Measurements from ENCODE around the gene BANF2. TPM values are rescaled to one million over a fixed set of nuclear protein-coding genes. Genes with fewer than 3 reads are reported as not detected.

The BANF2 gene
- total RNA-seq, 1 experiment from 2014 or later, result not detected

DNA sequence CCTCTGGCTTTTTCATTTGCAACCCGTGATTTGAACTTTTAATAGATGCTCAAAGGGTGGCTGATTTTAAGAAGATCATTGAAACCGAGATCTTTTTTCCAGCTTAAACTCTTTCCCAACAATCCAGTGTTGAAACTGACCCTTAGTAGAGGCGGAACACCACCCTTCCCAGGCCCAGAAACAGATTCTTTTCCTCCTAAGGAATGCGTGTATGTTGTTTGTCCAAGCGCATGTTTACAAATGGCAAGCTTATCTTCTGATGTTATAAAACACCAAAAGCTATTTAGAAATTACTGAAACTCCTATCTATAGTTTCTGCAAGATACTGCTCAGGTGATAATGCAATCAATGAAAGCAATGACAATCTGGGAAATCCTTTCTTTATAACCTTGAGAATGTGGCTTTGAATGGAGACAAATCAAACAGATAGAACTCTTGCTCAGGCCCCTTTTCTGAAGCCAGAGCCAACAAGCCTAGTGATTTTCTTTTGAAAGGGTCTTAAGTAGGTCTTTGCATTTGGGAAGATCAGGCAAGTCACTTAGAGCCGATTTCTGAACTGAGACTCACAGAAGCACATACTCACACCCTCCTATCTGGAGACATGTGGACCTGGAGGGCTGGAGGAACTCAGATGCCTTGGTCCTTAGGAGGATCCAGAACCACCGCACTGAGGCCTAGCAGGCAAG is 9.1 kb downstream of the BANF2 start:
- DNase-seq (ENCODE audit: low read depth), result no peak

DNA sequence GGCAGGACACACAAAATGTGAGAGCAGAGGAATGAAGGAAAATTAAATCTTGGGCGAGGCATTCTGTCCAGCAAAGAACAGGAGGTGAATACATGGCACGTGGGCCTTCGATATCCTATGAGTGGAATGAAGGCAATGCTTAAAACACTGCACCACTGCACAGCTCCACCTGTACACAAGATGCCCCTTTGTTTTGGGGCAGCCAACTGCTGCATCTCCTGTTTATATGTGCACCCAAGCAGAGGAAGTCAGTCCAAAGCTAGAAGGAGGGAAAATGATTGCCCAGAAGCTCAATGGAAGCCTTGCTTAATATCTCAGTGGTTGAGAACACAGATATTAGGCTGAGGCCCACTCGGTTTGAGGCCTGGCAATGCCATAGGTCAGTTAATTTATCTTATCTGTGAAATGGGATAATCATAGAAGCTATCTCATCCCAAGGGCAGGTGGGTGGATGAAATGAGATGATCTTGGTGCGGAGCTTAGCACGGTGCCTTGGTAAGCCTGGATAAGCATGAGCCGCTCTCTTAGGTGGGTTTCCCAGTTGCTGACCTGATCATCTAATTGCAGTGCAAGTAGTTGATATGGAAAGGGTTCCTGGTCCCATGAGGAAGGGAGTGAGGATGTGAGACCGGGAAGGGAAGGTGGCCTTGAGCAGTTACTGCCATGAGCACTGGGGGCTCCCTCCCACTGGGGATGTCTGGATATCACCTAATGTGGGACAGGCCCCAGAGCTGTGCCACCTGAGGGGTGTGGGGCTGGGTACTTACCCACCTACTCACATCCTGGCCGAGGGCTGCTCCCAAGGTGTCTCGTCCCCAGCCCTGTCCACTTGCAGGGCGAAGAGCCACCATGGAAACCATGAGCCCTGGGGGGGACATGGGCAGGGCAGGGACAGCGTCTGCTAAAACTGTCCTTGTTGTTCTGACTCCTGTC is 9.9 kb downstream of the BANF2 start:
- no peak for DNase-seq (ENCODE audit: low read depth)

DNA sequence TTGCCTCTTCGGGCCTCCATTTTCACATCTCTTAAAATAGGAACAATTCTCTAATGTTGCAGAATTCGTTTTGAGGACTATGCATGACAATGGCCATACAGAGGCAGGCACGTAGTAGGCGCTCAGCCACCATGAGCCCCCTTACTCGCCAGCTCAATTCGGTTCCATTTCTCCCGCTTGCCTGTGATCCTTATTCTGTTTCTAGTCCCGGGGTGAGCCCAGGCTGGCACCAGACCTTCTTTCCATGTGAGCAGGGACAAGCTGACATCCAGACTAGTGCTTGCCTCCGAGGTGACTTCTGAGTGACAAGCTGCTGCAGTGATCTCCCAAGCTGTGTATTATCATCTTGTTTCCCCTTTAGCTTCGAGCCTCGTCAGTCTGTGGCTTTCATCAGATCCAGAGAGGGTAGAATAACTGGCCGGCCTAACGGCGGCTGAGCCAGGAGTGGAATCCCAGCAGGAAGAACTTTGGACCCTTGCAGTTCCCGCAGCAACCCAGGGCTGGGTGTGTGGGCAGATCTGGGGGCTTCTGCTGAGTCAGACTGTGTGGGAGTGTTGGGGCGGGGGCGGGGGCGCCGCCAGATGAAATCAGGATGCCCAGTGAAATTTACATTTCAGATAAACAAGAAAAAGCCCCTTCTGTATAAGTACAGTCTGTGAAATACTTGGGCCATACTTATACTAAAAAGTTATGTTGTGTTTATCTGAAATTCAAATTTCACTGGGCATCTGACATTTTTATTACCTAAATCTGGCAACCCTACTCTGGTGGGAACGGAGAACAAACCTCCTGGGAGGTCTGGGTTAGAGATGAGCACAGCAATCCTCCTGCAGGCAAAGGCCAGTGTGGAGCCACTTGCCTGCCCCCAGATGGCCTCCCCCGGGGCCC is 10.9 kb downstream of the BANF2 start:
- no peak for DNase-seq (ENCODE audit: low read depth)

DNA sequence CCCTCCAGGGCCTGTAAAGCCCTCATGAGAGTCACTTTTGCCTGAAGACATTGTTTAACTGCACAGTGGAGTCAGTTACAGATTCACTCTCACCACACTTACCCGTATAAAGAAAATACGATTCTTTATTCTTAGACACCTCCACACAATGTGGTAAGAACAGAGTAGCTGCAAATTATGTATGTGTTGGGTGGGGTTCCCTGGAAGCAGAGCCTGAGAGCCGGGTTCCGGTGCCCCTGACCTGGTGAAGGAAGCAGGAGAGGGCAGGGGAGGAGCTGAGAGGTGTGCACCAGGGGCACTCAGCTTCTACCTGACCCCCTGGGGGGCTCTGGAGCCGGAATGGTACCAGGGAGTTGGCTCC is 11.5 kb downstream of the BANF2 start:
- no peak for DNase-seq (ENCODE audit: low read depth)

DNA sequence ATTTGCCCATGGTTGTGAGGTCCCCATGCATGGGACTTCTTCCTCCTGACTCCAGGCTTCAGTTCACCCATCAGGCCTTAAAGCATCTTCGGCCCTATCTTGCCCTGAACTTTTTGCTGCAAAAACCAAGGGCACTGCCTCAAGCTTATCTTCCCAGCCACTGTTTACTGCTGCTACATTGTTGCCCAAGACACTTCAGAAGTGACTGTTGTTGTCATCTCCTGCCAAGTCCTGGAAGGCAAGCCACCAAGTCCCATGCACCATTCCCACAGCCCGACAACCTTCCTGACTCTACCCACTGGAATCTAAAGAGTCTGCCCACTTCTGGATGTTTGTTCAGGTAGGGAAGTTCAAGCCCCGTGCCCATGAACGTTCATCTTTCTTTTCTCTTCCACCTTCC is 12.4 kb downstream of the BANF2 start:
- DNase-seq (ENCODE audit: low read depth), result no peak

DNA sequence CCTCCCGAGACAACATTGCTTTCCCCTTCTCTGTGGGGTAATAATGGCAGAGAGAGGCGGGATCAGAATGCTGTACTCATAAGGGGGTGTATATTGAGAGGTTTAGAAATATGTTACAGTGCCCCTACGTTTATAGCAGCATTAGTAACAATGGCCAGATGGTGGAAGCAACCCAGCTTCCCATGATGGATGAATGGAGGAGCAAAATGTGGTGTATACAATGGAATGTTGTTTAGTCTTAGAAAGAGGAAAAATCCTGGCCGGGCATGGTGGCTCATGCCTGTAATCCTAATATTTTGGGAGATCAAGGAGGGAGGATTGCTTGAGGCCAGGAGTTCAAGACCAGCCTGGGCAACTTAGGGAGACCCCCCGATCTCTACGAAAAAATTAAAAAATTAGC is 12.9 kb downstream of the BANF2 start:
- DNase-seq (ENCODE audit: low read depth), result no peak

DNA sequence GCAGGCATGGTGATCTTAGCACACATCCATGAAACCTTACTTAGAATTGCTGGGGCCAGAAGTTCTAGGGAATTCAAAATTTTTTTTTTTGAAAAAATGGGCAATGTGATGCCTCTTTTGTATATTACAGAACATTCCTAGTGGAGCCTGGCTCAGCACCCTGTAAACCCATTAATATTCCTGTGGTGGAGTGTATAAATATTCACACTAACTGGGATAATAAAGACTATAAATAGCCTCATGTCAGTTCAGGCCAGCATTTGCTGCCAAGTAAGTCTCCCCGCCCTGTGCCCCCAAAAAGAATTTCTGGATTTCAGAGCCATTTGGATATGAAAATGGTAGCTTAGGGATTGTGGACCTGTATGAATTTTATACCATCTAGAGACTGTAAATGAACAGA is 14.8 kb downstream of the BANF2 start:
- no peak for DNase-seq (ENCODE audit: low read depth)

- DNase-seq (ENCODE audit: low read depth), result no peak
Measured at GRCh38 chr20:17715075-17715474, 15.3 kb downstream of the BANF2 start.

DNA sequence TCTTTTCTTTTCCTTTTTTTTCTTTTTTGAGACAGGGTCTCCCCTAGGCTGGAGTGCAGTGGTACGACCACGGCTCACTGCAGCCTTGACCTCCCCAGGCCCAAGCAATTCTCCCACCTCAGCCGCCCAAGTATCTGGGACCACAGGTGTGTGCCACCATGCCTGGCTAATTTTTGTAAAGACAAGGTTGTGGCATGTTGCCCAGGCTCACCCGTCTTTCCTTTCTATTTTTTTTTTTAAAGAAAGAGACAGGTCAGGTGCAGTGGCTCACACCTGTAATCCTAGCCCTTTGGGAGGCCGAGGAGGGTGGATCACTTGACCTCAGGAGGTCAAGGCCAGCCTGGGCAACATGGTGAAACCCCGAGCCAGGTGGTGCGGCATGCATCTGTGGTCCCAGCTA is 16.6 kb downstream of the BANF2 start:
- no peak for DNase-seq (ENCODE audit: low read depth)

GRCh38 chr20:17720755-17721154 is 21.0 kb downstream of the BANF2 start:
- DNase-seq (ENCODE audit: low read depth), result no peak

DNA sequence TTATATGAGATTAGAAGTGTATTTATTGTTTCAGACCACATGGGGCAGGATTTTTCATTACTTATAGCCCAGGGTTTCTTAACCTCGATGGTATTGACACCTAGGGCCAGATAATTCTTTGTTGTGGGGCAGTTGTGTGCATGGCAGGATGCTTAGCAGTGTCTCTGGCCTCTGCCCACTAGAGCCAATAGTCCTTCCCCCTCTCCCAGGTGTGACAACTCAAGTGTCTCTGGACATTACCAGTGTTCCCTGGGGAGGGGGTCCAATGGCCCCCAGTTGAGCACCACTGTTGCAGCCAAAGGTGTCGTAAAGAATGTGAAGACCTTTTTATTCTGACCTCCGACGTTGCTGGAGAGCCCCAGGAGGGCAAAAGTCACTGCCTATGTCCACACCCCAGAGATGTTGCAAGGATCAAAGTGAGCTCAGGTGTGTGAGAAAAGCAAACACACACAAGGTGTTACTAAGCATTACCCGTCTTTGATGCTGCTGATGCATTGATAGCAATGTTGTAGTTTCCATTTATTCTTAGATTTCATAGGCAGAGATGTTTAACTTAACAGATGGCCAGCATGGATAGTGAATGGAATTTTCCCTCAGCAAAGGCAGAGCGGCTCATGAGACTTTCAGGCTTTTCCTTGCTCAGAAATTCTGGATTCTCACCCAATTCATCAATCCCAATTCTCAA is 22.2 kb downstream of the BANF2 start:
- no peak for DNase-seq (ENCODE audit: low read depth)

- no peak for DNase-seq (ENCODE audit: low read depth)
Measured at GRCh38 chr20:17722493-17723300, 22.9 kb downstream of the BANF2 start.

GRCh38 chr20:17723301-17723691 is 23.5 kb downstream of the BANF2 start:
- DNase-seq (ENCODE audit: low read depth), result no peak

- peak; percentile 54 for DNase-seq (ENCODE audit: low read depth)
Measured at GRCh38 chr20:17725094-17725835, 25.5 kb downstream of the BANF2 start.

GRCh38 chr20:17726902-17727301 is 27.1 kb downstream of the BANF2 start:
- no peak for DNase-seq (ENCODE audit: low read depth)

GRCh38 chr20:17727351-17727750 is 27.6 kb downstream of the BANF2 start:
- no peak for DNase-seq (ENCODE audit: low read depth)

DNA sequence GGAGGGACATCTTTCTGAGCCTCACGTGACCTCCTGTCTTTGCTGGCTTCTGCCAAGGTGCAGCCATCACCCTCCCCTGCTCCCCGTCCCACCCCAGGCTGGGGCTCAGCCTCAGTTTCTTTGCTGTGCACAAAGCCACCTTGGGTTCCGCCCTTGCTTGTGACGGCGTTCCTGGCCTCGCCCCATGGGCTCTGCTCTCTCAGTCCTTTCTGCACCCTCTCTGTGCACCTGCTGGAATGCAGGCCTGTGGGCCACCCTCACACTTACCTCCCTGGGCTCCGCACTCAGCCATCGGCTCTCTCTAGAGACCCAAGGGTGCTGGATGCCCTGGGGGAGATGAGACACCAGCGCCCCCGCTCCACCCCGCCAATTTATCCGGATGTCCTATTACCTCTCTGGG is 28.3 kb downstream of the BANF2 start:
- no peak for DNase-seq (ENCODE audit: low read depth)

DNA sequence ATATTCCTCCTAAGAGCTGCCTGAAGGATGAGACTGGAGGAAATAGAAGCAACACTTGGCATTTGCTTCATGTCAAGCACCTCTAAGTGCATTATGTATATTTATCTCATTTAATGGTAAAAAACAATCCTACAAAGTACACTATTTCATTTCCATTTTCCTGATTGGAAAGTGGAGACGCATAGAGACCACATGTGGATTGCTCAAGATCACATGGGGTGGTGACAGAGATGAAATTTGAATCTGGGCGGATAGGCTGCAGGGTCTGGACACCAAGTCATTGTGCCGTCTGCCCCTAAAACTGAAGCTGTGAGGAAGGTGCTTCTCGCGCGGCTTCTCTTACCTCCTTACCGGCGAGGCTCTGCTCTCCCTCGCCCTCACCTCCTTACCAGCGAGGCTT is 30.3 kb downstream of the BANF2 start:
- DNase-seq (ENCODE audit: low read depth), result no peak

DNA sequence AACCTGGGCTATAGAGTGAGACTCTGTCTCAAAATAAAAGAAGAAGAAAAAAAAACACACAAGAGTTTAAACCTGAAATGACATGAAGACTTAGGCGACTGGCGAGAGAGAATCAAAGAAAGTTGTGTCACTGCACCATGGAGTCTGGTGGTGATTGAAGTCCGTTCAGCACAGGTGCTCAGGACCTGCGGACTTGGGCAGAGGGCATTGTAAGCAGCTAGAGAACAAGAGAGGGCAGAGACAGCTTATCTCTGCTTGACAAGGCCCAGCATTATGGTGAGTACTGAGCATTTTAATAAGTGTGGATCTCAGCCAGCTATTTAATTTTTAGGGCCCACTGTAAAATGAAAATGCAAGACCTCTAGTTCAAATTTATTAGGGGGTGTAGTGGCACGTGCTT is 31.5 kb downstream of the BANF2 start:
- no peak for DNase-seq (ENCODE audit: low read depth)
